ENCODE results near the gene GAS7.

DNA sequence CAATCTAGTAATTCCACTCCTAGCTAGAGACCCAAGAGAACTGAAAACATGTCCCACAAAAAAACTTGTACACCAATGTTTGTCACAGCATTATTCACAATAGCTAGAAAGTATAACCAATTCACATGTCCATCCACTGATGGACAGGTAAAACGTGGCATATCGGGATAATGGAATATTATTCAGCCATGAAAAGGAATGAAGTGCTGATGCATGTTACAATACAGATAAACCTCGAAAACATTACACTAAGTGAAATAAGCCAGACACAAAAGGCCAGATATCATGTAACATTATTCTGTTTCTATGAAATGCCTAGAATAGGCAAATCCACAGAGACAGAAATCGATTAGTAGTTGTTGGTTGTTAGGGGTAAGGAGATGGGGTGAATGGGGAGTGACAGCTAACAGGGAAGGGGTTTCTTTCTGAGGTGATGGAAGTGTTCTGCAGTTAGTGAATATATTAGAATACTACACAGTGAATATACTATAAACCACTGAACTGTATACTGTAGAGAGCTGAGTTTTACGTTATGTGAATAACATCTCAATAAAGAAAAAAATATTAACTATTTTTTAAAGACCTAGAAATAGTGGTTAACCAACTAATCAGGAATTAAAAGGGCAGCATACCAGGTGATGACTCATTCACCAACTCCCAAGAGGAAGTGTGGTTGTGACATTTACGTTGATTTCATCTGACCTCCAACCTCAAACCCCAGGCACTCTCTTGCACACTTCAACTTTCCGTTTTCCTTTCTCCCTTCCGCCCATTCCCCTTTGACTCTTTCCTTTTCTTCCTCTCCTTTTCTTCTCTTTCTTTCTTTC, 48.6 kb downstream of the GAS7 start:
- TF ChIP-seq CTCF (conservative IDR thresholded peaks at IDR 0.05 in 1 of 2, IDR thresholded peaks at IDR 0.05 in 1 of 2; ENCODE audit: extremely low read depth in 1 of 2, insufficient read depth in 1 of 2, low read depth in 1 of 2, low read length in 2 of 2) = no peak
- TF ChIP-seq EZH2 (IDR thresholded peaks at IDR 0.05; ENCODE audit: borderline replicate concordance, low read length) = no peak
